ENCODE measurements around the gene LYRM2.

Gene LYRM2

GRCh38 chr6:89612121-89612520, 26.4 kb downstream of the LYRM2 start:
- TF ChIP-seq CSDC2 (CRISPR knock-in tag; IDR thresholded peaks at IDR 0.05) (no peak), ISL1 (CRISPR knock-in tag; IDR thresholded peaks at IDR 0.05) (no peak), ZNF565 (CRISPR knock-in tag; conservative IDR thresholded peaks at IDR 0.05; ENCODE audit: low read depth) (no peak), TSHZ2 (CRISPR knock-in tag; IDR thresholded peaks at IDR 0.05) (no peak)
- no peak for ATAC-seq

GRCh38 chr6:89611666-89612065, 26.9 kb downstream of the LYRM2 start:
- TF ChIP-seq TCF4 (CRISPR knock-in tag; IDR thresholded peaks at IDR 0.05; ENCODE audit: borderline replicate concordance): no peak
- no peak for TF ChIP-seq TOX (CRISPR knock-in tag; IDR thresholded peaks at IDR 0.05; ENCODE audit: borderline replicate concordance)
- no peak for TF ChIP-seq RARB (CRISPR knock-in tag; IDR thresholded peaks at IDR 0.05)
- TF ChIP-seq, protein P1, sequence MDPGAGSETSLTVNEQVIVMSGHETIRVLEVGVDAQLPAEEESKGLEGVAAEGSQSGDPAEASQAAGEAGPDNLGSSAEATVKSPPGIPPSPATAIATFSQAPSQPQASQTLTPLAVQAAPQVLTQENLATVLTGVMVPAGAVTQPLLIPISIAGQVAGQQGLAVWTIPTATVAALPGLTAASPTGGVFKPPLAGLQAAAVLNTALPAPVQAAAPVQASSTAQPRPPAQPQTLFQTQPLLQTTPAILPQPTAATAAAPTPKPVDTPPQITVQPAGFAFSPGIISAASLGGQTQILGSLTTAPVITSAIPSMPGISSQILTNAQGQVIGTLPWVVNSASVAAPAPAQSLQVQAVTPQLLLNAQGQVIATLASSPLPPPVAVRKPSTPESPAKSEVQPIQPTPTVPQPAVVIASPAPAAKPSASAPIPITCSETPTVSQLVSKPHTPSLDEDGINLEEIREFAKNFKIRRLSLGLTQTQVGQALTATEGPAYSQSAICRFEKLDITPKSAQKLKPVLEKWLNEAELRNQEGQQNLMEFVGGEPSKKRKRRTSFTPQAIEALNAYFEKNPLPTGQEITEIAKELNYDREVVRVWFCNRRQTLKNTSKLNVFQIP (CRISPR knock-in tag; IDR thresholded peaks at IDR 0.05; ENCODE audit: borderline replicate concordance, low read depth): no peak
- no peak for TF ChIP-seq ZFP3 (CRISPR knock-in tag; IDR thresholded peaks at IDR 0.05)
- TF ChIP-seq ZC3H10 (CRISPR knock-in tag; IDR thresholded peaks at IDR 0.05): no peak
- no peak for TF ChIP-seq PPARA (CRISPR knock-in tag; IDR thresholded peaks at IDR 0.05; ENCODE audit: borderline replicate concordance)
- TF ChIP-seq, protein P2, sequence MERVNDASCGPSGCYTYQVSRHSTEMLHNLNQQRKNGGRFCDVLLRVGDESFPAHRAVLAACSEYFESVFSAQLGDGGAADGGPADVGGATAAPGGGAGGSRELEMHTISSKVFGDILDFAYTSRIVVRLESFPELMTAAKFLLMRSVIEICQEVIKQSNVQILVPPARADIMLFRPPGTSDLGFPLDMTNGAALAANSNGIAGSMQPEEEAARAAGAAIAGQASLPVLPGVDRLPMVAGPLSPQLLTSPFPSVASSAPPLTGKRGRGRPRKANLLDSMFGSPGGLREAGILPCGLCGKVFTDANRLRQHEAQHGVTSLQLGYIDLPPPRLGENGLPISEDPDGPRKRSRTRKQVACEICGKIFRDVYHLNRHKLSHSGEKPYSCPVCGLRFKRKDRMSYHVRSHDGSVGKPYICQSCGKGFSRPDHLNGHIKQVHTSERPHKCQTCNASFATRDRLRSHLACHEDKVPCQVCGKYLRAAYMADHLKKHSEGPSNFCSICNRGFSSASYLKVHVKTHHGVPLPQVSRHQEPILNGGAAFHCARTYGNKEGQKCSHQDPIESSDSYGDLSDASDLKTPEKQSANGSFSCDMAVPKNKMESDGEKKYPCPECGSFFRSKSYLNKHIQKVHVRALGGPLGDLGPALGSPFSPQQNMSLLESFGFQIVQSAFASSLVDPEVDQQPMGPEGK (CRISPR knock-in tag; IDR thresholded peaks at IDR 0.05; ENCODE audit: borderline replicate concordance): no peak
- TF ChIP-seq ZNF70 (CRISPR knock-in tag; IDR thresholded peaks at IDR 0.05): no peak
- no peak for TF ChIP-seq ESRRG (CRISPR knock-in tag; IDR thresholded peaks at IDR 0.05)
- no peak for TF ChIP-seq ZNF8 (CRISPR knock-in tag; IDR thresholded peaks at IDR 0.05)
- no peak for TF ChIP-seq ARNTL (CRISPR knock-in tag; IDR thresholded peaks at IDR 0.05; ENCODE audit: borderline replicate concordance, low read depth)
- no peak for TF ChIP-seq ZFP30 (CRISPR knock-in tag; IDR thresholded peaks at IDR 0.05)
- no peak for TF ChIP-seq CSDC2 (CRISPR knock-in tag; IDR thresholded peaks at IDR 0.05)
- no peak for TF ChIP-seq CREB5 (CRISPR knock-in tag; IDR thresholded peaks at IDR 0.05; ENCODE audit: low read depth)
- no peak for TF ChIP-seq CSRNP3 (CRISPR knock-in tag; IDR thresholded peaks at IDR 0.05)
- no peak for TF ChIP-seq BACH2 (CRISPR knock-in tag; IDR thresholded peaks at IDR 0.05; ENCODE audit: borderline replicate concordance)
- ATAC-seq: 0 out of 3 replicates have a peak, but pooled peaks have one; percentile 31

- ATAC-seq: peak; percentile 71
- TF ChIP-seq, protein P2 (CRISPR knock-in tag; IDR thresholded peaks at IDR 0.05; ENCODE audit: borderline replicate concordance): no peak
- TF ChIP-seq ISL1 (CRISPR knock-in tag; IDR thresholded peaks at IDR 0.05) (no peak), TOX (CRISPR knock-in tag; IDR thresholded peaks at IDR 0.05; ENCODE audit: borderline replicate concordance) (no peak), ZFP3 (CRISPR knock-in tag; IDR thresholded peaks at IDR 0.05) (no peak), ZNF8 (CRISPR knock-in tag; IDR thresholded peaks at IDR 0.05) (no peak), ZNF565 (CRISPR knock-in tag; conservative IDR thresholded peaks at IDR 0.05; ENCODE audit: low read depth) (no peak), ARNTL (CRISPR knock-in tag; IDR thresholded peaks at IDR 0.05; ENCODE audit: borderline replicate concordance, low read depth) (no peak), CREB5 (CRISPR knock-in tag; IDR thresholded peaks at IDR 0.05; ENCODE audit: low read depth) (no peak), BACH2 (CRISPR knock-in tag; IDR thresholded peaks at IDR 0.05; ENCODE audit: borderline replicate concordance) (no peak), GLIS3 (CRISPR knock-in tag; IDR thresholded peaks at IDR 0.05) (no peak), ESRRG (CRISPR knock-in tag; IDR thresholded peaks at IDR 0.05) (no peak), ZFP30 (CRISPR knock-in tag; IDR thresholded peaks at IDR 0.05) (no peak), RARB (CRISPR knock-in tag; IDR thresholded peaks at IDR 0.05) (no peak), TSHZ2 (CRISPR knock-in tag; IDR thresholded peaks at IDR 0.05) (no peak)
These were observed 28.4 kb downstream of the LYRM2 start for GRCh38 chr6:89610149-89610642.

Measured in SK-N-SH treated with all-trans-retinoic acid at 6 μM for 48 hours (cell line).